T follicular helper cell (primary cell): ENCODE results near the gene CD93.

Experiments used
- DNase-seq: peaks from one replicate; pipeline ENCODE4 v3.0.0-alpha.2; 2020; ENCODE audit warnings: low read depth

CD93 gene

GRCh38 chr20:23034721-23035671, 51.1 kb downstream of the CD93 start, which contains the start of gene SSTR4:
TSS of gene SSTR4 (plus strand) at chr20:23035312. CDS start at chr20:23035484, 172 bp downstream.
- no peak for DNase-seq

GRCh38 chr20:23033918-23034317, 52.2 kb downstream of the CD93 start:
- DNase-seq: no peak

- DNase-seq: no peak
Observed at GRCh38 chr20:23032750-23033078, 53.4 kb downstream of the CD93 start.

DNA sequence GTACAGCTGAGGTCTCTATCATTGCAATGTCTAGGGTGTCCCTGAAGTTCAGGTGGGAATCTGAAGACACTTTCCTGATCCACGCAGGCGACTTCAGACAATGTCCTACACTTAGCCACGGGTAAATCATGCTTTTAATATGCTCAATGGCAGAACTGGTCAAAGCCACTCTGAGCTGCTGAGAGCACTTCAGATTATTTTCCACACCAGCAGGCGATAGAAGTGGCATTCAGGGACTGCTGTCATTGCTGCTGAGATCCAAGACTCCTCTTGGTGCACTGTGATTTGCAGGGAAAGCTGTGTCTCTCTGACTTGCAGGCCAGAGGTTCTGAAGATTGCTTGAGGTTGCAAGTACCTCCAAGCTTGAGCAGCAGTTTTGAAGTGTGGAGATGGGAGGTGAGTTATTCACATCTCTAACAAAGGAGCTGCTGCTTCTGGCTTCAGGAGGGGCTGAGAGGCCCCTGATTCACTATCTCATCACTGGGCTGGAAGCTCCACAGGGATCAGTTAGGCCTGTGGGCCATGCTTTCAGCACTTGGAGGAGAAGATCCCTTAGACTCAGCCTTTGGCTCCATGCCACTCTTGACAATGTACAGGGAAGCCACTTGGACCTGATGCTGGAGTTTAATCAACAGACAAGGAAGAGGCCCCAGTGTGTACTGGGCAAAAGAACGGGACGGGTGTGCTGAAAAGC, 53.9 kb downstream of the CD93 start:
- DNase-seq: no peak

GRCh38 chr20:23031346-23031745, 54.8 kb downstream of the CD93 start:
- no peak for DNase-seq
